ENCODE results near the gene LRCH4. TPM values are rescaled to one million over a fixed set of nuclear protein-coding genes. Genes with fewer than 3 reads are reported as not detected.
A peak's percentile ranks its signal among the peaks of the same experiment; 100 is the strongest.

LRCH4 gene
- total and polyA plus RNA-seq, 2 of the 13 experiments (the other 11 are each of a cell fraction or from before 2014, with no cell fraction given) = 7.0 to 9.3 TPM

DNA sequence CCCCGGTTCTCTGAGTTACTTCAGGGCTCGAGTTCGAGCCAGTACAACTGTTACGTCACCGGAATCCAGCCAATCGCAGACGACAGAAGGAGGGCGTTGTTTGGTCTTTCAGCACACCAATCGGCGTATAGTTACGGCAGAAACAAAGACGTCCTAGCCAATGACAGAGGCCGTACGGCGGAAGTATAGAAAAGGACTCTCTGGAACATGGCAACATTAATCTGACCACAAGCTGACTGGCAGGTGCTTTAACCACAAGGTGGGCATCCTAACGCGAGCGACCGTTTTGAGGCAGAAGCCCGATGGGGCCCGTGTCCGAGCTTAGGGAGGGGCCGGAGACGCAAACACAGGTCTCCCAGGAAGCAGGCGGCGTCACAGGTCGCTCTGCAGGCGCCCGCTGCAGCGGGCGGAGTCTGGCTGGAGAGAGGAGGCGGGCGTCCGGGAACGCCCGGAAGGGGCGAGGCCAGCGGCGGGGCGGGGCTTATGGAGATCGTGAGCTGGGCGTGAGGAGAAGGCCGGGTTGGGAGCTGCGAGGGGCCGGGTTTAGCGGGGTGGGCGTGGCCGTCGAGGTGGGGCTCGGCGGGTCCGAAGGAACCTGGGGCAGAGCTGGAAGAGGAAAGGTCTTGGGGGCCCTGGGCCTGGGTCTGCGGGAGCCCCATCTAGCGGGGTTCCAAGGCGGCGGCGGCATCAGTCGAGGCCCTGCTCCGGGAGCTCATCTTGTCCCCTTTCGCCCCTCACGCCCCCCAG, 26.2 kb upstream of the LRCH4 start, which contains the start of gene MOSPD3 (continued):
- TF ChIP-seq, protein P1, sequence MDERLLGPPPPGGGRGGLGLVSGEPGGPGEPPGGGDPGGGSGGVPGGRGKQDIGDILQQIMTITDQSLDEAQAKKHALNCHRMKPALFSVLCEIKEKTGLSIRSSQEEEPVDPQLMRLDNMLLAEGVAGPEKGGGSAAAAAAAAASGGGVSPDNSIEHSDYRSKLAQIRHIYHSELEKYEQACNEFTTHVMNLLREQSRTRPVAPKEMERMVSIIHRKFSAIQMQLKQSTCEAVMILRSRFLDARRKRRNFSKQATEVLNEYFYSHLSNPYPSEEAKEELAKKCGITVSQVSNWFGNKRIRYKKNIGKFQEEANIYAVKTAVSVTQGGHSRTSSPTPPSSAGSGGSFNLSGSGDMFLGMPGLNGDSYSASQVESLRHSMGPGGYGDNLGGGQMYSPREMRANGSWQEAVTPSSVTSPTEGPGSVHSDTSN (CRISPR knock-in tag; IDR thresholded peaks at IDR 0.05) = peak; percentile 22; the same call in 1 of the 2 replicates
- TF ChIP-seq GTF3A (CRISPR knock-in tag; conservative IDR thresholded peaks at IDR 0.05) = no peak
- 0 out of 2 replicates have a peak, but pooled peaks have one; percentile 25 for TF ChIP-seq DMAP1 (CRISPR knock-in tag; IDR thresholded peaks at IDR 0.05)
- no peak for TF ChIP-seq SNAPC2 (CRISPR knock-in tag; IDR thresholded peaks at IDR 0.05)
- TF ChIP-seq, protein P2, sequence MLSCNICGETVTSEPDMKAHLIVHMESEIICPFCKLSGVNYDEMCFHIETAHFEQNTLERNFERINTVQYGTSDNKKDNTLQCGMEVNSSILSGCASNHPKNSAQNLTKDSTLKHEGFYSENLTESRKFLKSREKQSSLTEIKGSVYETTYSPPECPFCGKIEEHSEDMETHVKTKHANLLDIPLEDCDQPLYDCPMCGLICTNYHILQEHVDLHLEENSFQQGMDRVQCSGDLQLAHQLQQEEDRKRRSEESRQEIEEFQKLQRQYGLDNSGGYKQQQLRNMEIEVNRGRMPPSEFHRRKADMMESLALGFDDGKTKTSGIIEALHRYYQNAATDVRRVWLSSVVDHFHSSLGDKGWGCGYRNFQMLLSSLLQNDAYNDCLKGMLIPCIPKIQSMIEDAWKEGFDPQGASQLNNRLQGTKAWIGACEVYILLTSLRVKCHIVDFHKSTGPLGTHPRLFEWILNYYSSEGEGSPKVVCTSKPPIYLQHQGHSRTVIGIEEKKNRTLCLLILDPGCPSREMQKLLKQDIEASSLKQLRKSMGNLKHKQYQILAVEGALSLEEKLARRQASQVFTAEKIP (CRISPR knock-in tag; IDR thresholded peaks at IDR 0.05; ENCODE audit: borderline replicate concordance) = no peak
- TF ChIP-seq TARDBP (CRISPR knock-in tag; IDR thresholded peaks at IDR 0.05) = no peak; the same call in 1 of the 2 replicates
- no peak for TF ChIP-seq MED8 (CRISPR knock-in tag; IDR thresholded peaks at IDR 0.05; ENCODE audit: insufficient replicate concordance)
- peak; percentile 52; the same call in 1 of the 2 replicates for TF ChIP-seq NRL (CRISPR knock-in tag; IDR thresholded peaks at IDR 0.05; ENCODE audit: borderline replicate concordance)
- TF ChIP-seq SRF (IDR thresholded peaks at IDR 0.05; ENCODE audit: low read depth, low read length) = peak; percentile 60; the same call in 1 of the 2 replicates
- TF ChIP-seq FOXA3 (CRISPR knock-in tag; IDR thresholded peaks at IDR 0.05) = no peak
- TF ChIP-seq THAP11 (CRISPR knock-in tag; IDR thresholded peaks at IDR 0.05) = peak; percentile 64
- TF ChIP-seq ZNF839 (CRISPR knock-in tag; IDR thresholded peaks at IDR 0.05; ENCODE audit: borderline replicate concordance) = no peak
- TF ChIP-seq, protein P3, sequence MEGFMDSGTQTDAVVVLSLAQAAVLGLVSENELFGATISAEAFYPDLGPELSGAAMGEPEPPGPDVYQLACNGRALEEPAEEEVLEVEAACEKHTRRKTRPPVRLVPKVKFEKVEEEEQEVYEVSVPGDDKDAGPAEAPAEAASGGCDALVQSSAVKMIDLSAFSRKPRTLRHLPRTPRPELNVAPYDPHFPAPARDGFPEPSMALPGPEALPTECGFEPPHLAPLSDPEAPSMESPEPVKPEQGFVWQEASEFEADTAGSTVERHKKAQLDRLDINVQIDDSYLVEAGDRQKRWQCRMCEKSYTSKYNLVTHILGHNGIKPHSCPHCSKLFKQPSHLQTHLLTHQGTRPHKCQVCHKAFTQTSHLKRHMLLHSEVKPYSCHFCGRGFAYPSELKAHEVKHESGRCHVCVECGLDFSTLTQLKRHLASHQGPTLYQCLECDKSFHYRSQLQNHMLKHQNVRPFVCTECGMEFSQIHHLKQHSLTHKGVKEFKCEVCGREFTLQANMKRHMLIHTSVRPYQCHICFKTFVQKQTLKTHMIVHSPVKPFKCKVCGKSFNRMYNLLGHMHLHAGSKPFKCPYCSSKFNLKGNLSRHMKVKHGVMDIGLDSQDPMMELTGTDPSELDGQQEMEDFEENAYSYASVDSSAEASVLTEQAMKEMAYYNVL (CRISPR knock-in tag; IDR thresholded peaks at IDR 0.05; ENCODE audit: borderline replicate concordance) = no peak
- no peak for TF ChIP-seq ZNF546 (CRISPR knock-in tag; conservative IDR thresholded peaks at IDR 0.05)
- no peak for TF ChIP-seq ZNF253 (CRISPR knock-in tag; IDR thresholded peaks at IDR 0.05; ENCODE audit: borderline replicate concordance)
- no peak for TF ChIP-seq NCOR1 (IDR thresholded peaks at IDR 0.05; ENCODE audit: borderline replicate concordance, low read length)
- TF ChIP-seq, protein P4, sequence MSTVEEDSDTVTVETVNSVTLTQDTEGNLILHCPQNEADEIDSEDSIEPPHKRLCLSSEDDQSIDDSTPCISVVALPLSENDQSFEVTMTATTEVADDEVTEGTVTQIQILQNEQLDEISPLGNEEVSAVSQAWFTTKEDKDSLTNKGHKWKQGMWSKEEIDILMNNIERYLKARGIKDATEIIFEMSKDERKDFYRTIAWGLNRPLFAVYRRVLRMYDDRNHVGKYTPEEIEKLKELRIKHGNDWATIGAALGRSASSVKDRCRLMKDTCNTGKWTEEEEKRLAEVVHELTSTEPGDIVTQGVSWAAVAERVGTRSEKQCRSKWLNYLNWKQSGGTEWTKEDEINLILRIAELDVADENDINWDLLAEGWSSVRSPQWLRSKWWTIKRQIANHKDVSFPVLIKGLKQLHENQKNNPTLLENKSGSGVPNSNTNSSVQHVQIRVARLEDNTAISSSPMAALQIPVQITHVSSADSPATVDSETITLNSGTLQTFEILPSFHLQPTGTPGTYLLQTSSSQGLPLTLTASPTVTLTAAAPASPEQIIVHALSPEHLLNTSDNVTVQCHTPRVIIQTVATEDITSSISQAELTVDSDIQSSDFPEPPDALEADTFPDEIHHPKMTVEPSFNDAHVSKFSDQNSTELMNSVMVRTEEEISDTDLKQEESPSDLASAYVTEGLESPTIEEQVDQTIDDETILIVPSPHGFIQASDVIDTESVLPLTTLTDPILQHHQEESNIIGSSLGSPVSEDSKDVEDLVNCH (CRISPR knock-in tag; IDR thresholded peaks at IDR 0.05) = no peak
- peak; percentile 17; the same call in 1 of the 2 replicates for TF ChIP-seq ERF (CRISPR knock-in tag; IDR thresholded peaks at IDR 0.05)
- TF ChIP-seq HOXA3 (CRISPR knock-in tag; IDR thresholded peaks at IDR 0.05) = peak; percentile 46
- no peak for TF ChIP-seq ZBTB20 (CRISPR knock-in tag; IDR thresholded peaks at IDR 0.05; ENCODE audit: borderline replicate concordance, low read depth)
- peak; percentile 93 for TF ChIP-seq ATF7 (IDR thresholded peaks at IDR 0.05)
- TF ChIP-seq ATF7 (CRISPR knock-in tag; IDR thresholded peaks at IDR 0.05) = no peak

Data from HepG2 (cell line).